Cardiac muscle cell (in vitro differentiated cells and primary cell): ENCODE measurements around the gene CBX4. TPM values are rescaled to one million over a fixed set of nuclear protein-coding genes. Genes with fewer than 3 reads are reported as not detected.

Source experiments
- DNase-seq, 2 donors: peaks; one replicate each; pipeline versions ENCODE4 v3.0.0 to v3.0.0-alpha.2; 2010 to 2017; ENCODE audit warnings: low read depth in 1 of 2, low spot score in 1 of 2
- H3K27ac ChIP-seq: fragments of 200-600 bp; sonication (generic); 2 replicates; pipeline ENCODE4 v1.5.1; 2016
- H3K27me3 ChIP-seq: fragments of 200-600 bp; sonication (generic); 2 replicates; pipeline ENCODE4 v1.6.0; 2016; ENCODE audit warnings: control low read depth
- H3K36me3 ChIP-seq: fragments of 200-600 bp; sonication (generic); 2 replicates; pipeline ENCODE4 v1.5.1; 2016; ENCODE audit warnings: control low read depth
- H3K4me1 ChIP-seq: fragments of 200-600 bp; sonication (generic); 2 replicates; pipeline ENCODE4 v1.8.1; 2017; ENCODE audit warnings: low read depth, mild to moderate bottlenecking, mixed run types
- H3K4me3 ChIP-seq: fragments of 200-600 bp; sonication (generic); 2 replicates; pipeline ENCODE4 v1.5.1; 2016; ENCODE audit warnings: mild to moderate bottlenecking
- H3K9me3 ChIP-seq: fragments of 200-600 bp; sonication (generic); 2 replicates; pipeline ENCODE4 v1.5.1; 2017; ENCODE audit warnings: low read depth, mild to moderate bottlenecking, control low read depth
- CTCF ChIP-seq: IDR thresholded peaks from 2 replicates; pipeline ENCODE4 v1.5.1; 2012; ENCODE audit warnings: low read depth, mild to moderate bottlenecking, low read length
- polyA plus RNA-seq: library from polyadenylated mRNA; unstranded; fragments of >200 nt; fragmentation: Nextera tagmentation; extraction: Ambion mirVana; gene quantifications from 2 replicates; pipeline ENCODE4 v1.2.1, GENCODE V29; 2016
- total RNA-seq: library from RNA; depleted of rRNA; stranded (reverse); fragments of >200 nt; gene quantifications from 2 replicates; pipeline ENCODE4 v1.2.3, GENCODE V29; 2016

The CBX4 gene
- total RNA-seq (78.2 and 91.6 TPM in 2 replicates), polyA plus RNA-seq (43.6 and 51.9 TPM in 2 replicates)

- peak; percentile 70 for TF ChIP-seq CTCF
- H3K27me3 ChIP-seq = peaks cover 65% of the 10 kb centered on the region
- H3K4me1 ChIP-seq = peaks cover 26% of the 10 kb centered on the region
- peak within 1 kb of the TSS; percentile 78 for H3K4me3 ChIP-seq
- peak; percentile 96 to 97 for DNase-seq
- no peaks in the 10 kb centered on the region for H3K9me3 ChIP-seq
- no peaks in the 10 kb centered on the region for H3K36me3 ChIP-seq
- H3K27ac ChIP-seq = peak within 1 kb of the TSS; percentile 94
Measured at GRCh38 chr17:79839356-79840268, at the start of gene CBX4. Gene CBX4 (minus strand): TSS chr17:79839440. CDS start chr17:79839251, 189 bp downstream.

- no peak for TF ChIP-seq CTCF
- DNase-seq = no peak
- Histone ChIP-seq H3K4me3 (no peak overlapping the region), H3K27ac (no peak overlapping the region), H3K36me3 (no peaks in the 10 kb centered on the region), H3K27me3 (no peaks in the 10 kb centered on the region), H3K9me3 (no peaks in the 10 kb centered on the region), H3K4me1 (no peaks in the 10 kb centered on the region)
Measured at GRCh38 chr17:79888009-79888540, 48.8 kb upstream of the CBX4 start.

GRCh38 chr17:79887451-79887991 is 48.3 kb upstream of the CBX4 start:
- no peak for TF ChIP-seq CTCF
- Histone ChIP-seq H3K36me3 (no peaks in the 10 kb centered on the region), H3K4me1 (no peaks in the 10 kb centered on the region), H3K4me3 (no peak overlapping the region), H3K27ac (no peak overlapping the region), H3K9me3 (no peaks in the 10 kb centered on the region), H3K27me3 (no peaks in the 10 kb centered on the region)
- no peak for DNase-seq

- Histone ChIP-seq H3K27me3 (no peaks in the 10 kb centered on the region), H3K4me1 (no peaks in the 10 kb centered on the region), H3K36me3 (no peaks in the 10 kb centered on the region), H3K27ac (no peak overlapping the region), H3K9me3 (no peaks in the 10 kb centered on the region), H3K4me3 (no peak overlapping the region)
- TF ChIP-seq CTCF = no peak
- DNase-seq = no peak
Measured at GRCh38 chr17:79883202-79883601, 44.0 kb upstream of the CBX4 start.

- TF ChIP-seq CTCF = no peak
- H3K27me3 ChIP-seq = no peaks in the 10 kb centered on the region
- DNase-seq = no peak
- H3K27ac ChIP-seq = no peak overlapping the region
- no peaks in the 10 kb centered on the region for H3K9me3 ChIP-seq
- no peak overlapping the region for H3K4me3 ChIP-seq
- H3K4me1 ChIP-seq = no peaks in the 10 kb centered on the region
- H3K36me3 ChIP-seq = no peaks in the 10 kb centered on the region
Measured at GRCh38 chr17:79878329-79878947, 39.2 kb upstream of the CBX4 start.
